ENCODE measurements around the gene PPARA.
"Not testable (repeated sequence)": the region's sequence is repeated elsewhere in the genome, so short reads cannot be mapped to it uniquely, and the experiment has no call there.

PPARA gene

DNA sequence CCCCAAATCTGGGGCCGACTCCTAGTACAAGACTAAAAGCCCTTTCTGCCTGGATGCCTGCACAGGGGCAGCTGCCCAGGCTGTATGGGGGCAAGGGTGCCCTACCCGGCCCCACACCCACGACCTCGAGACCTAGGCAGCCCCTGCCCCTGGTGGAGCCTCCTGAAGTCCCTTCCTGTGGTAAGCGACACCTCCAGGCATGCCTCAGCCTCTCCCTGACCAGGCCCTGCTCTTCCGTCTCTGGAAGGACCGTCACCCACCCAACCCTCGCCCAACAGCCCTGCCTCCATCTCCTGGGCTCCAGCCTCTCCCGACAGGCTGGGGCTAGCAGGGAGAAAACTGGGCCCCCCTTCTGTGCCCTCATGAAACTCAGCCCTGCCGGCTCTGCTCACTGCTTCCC is 22.8 kb upstream of the PPARA start:
- no peak for DNase-seq (ENCODE audit: low spot score)

DNA sequence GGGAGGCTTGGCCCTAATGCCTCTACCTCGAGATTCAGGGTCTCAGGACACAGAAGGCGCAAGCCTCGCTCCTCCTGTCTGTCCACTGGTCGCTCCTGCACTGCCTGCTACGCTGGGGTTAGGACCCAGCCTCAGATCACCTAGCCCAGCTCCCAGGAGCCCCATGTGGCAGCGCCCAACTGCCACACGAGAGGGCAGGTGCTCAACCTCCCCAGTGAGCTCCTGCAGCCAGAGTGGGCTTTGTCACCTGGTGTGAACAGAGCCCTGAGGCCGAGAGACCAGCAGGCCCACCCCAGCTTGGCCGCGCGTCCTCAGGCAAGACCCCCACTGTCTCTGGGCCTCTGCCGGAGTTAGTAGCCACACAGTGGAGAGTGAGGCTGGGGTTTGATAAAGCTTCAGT is 21.7 kb upstream of the PPARA start:
- DNase-seq (ENCODE audit: low spot score): no peak

DNA sequence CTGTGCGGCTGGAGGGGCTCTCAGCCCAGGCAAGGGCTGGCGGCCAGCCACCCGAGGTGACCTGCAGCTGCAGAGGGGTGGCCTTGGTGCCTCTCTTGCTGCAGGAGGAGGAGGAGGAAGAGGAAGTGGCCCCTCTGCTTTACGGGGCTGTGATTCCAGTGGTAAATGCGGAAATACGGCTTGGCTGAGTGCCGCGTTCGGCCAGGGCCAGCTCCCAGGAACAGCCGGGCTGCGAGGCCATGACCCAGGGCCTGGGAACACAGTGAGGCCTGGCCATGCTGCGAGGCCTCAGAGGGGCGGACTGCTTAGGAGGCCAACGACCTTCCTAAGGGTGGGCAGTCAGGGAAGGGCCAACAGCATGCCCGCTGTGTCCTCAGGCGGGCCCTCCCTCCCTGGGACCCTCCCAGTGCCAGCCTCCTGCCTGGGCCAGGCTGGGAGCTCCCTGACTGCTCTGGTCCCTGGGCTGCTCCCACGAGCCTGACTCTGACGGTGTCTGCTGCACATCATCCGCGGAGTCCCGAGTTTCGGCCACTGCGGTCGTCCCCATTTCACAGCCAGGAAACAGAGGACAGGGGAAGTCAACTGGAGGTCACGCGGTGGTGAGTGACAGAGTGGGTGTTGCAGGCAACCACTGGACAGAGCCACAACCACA is 20.8 kb upstream of the PPARA start:
- no peak for DNase-seq (ENCODE audit: low spot score)

DNA sequence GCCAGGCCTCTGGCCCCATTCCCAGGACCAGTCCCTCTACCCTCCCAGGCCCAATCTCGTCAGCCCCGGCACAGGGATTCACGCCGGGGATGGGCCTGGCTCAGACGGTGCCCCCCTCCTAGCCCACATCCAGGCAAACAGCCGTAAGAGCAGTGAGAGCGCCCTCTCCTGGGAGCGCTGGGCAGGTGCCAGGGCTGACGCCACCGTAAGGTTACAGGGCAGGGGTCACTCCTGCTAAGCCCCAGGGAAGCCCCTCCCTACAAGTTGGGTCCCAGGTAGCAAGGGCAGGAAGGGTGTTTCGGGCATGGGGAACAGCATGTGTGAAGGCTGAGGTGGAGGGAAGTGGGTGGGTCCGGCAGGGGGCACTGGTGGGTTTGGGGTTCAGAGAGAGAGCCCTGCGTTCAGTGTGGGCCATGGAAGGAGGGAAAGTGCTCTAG is 19.2 kb upstream of the PPARA start:
- no peak for DNase-seq (ENCODE audit: low spot score)

DNA sequence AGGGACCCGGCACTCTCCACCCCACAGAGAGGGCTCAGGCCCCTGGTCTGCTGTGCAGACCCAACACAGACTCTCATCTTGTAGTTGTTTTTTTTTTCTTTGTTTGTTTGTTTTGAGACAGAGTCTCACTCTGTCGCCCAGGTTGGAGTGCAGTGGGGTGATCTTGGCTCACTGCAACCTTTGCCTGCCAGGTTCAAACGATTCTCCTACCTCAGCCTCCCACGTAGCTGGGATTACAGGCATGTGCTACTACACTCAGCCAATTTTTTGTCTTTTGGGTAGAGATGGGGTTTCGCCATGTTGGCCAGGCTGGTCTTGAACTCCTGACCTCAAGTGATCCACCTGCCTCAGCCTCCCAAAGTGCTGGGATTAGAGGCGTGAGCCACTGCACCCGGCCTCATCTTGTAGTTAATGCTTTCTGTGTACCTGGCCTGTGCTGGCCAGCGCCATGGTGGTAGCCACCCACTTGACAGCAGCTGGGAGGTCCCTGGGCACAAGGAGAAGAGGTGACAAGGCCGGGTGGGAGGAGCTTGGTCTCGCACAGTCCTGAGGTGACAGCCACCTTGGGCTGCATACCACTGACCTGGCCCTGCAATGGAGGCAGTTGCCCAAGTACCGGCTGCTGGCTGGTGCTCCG is 18.0 kb upstream of the PPARA start:
- not testable (repeated sequence) for DNase-seq (ENCODE audit: low spot score)

DNA sequence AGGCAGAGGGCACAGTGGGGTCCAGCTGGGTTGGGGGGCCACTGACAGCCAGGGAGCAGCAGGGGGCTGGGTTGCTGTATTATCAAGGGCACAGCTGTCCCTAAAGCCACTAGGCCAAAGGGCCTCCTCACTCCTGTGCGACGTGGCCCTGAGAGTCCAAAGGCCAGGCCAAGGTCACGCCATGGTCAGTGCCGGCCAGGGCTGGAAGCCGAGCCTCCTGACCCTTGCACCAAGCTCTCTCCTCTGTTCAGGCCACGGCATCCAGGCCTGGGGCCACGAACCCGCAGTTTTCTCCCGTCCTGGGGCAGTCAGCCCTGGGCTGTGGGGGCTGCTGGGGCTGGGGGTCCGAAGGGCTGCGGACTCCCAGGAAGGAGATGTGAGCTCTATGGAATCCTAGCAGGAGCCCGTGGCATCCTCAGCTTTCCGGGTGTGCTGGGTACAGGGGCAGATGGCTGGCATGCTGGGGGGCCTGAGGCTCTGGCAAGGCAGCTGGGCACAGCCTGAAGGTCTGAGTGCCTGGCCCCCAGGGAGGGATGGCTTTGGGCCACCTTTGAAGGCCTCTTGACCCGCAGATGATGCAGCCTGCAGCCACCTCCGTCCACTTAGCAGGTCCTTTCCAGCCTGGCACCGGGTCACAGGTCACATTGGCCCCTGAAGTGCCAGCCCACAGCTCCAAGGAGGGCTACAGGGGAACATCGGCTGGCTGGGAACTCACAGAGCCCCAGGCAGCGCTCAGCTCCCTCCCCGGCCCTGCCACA is 17.3 kb upstream of the PPARA start:
- DNase-seq (ENCODE audit: low spot score): no peak

DNA sequence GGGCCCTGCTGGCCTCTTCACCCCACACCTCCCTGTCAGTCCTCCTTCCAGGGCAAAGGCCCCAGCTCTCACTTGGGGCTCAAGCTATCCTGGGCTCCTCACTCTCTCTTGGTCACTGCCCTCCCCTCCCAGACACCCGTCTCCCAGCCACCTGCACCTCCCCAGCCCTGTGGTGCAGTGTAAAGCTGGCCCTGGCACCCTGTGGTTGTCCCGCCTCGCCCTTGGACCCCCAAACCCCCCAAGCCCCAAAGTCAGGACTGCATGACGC is 16.8 kb upstream of the PPARA start:
- no peak for DNase-seq (ENCODE audit: low spot score)

DNA sequence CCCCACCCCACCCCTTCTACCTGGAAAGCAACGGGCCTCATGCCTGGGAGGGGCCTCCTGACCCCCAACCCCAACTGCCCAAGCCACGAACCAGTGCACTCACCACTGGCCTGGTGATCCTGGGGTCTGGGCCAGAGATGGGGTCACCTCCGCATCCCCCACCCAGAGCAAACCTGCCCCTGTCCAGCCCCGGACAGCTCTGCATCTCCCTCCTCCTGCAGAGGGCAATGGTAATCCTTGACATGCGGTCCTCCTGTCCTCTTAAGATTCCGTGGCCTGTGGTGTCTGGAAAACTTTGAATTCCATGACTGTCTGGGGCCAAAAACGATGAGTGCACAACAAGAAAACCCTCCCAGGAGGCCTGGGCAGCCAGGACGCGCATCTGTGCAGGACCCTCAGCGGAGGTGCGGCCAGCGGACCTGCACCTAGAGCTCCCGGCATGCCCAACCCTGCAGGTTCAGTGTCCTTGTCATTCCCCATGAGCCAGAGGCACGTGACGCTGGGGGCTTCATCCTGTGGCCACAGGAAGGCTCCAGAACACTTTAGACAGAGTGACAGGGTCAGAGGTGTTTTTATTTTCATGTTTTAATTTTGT is 16.1 kb upstream of the PPARA start:
- no peak for DNase-seq (ENCODE audit: low spot score)

DNA sequence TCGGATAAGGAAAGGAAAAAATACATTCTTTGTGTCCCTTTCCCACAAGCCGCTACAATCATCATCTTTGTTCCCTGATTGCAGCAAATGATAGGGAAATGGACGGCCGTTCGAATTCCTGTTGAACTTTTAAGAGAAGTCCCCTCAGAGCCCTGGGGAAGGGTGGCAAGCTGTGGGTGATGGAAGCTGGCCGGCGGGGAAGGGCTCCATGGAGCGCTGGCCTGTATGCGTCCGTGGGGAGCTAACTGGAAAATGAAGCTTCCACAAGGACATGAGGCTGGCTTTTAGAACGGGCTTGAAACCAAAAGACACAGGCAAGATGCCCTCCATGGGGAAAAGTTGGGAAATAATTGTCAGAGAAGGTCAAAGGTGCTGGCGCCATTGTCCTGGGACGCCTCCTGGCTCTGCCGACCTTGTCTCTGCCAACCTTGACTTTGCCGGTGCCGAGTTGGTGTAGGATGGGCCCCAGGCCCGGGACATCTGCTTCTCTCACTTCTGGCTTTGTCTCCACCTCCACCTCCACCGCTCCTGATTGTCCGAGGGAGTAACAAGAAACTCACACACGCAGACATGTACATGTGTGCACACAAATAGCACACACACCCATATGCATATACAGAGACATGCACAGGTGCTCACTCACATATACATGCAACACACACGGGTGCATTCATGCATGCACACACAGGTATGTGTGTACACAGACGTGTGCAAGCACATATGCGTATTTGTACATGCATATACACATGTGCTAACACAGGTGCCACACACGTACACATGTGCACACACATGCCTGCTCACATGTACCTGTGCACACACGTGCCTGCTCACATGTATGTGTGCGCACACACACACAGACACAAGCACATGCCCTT is 14.5 kb upstream of the PPARA start:
- DNase-seq (ENCODE audit: low spot score): no peak

DNA sequence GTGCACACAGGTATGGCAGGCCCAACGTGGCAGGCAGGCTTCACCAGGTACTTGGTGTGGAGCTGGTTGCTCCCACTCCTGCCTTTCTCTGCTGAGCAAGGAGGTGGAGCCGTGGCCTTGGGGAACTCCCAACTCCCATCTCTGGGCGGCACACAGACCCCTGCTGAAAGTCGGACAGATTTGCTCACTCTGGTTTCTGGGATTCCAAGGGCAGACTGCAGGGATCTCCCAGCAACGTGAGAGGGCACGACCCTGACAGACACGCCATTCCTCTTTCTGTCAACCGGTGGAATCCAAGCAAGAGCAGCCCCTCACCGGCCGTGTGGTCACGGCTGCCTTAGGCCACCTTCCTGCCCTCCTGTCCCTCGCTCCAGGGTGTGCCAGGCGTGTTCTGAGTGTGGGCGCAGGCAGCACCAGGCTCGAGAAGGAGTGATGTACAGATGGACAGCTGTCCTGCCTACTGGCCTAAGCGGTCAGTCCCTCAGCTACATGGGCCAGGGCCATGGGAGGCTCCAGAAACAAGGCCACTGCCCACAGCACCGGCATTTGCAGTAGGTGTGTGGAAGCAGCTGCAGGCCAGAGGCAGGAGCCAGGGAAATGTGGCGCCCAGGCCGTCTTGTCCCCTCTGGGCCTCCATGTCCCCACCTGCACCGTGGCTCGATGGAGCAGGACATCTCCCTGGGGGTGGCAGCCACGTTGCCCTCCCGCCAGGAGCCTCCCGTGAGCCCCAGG is 13.7 kb upstream of the PPARA start:
- DNase-seq (ENCODE audit: low spot score): no peak

DNA sequence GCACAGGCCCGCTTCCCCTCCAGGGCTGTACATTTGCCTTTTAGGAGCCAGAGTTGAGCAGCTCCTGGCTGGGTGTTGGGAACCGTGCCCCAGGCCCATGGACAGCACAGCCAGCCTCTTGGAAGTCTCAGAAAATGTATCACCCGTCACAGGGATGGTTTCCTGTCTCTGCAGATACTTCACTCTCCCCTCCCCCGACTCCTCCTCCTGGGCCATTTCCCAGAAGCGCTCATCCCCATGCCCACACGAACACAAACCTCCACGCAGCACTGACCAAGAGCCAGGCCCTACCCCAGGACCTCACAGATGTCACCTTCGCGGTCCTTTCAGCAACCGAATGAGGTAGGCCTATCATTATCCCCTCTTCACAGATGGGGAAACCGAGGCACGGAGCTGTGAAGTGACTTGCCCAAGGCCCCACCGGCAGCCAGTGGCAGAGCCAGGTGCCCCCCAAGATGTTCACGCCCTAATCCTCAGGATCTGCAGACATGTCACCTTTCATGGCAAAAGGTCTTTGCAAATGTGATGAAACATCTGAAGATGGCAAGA is 13.0 kb upstream of the PPARA start:
- DNase-seq (ENCODE audit: low spot score): no peak

DNA sequence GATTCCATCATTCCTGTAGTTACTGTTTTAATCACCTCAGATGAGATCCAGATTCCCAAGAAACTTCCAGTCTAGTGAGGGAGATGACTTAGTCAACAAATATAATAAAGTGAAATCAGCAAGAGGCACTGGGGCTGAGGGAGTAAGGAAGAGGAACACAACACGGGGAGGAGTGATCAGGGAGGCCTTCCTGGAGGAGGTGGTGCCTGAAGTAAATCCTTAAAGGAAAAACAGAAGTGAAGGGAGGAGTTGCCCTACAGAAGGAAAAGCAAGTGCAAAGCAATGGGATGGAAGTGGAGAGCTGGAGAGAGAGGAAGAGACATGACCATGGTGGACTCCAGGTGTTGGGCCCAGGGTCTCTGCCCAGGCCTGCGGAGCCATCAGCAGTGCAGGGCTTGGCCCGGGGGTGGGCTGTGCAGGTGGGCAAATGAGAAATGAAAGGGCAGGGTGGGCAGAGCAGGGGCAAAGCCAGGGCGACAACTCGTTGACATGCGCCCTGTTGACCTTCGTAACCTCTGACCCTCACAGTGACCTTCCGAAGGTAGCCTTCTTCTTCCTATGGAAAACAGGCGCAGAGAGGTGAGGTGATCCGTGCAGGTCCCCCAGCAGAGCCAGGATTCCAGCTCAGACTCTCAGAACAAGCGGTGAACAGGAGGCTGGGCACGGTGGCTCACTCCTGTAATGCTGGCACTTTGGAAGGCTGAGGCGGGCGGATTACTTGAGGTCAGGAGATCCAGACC is 12.1 kb upstream of the PPARA start:
- DNase-seq (ENCODE audit: low spot score): no peak

DNA sequence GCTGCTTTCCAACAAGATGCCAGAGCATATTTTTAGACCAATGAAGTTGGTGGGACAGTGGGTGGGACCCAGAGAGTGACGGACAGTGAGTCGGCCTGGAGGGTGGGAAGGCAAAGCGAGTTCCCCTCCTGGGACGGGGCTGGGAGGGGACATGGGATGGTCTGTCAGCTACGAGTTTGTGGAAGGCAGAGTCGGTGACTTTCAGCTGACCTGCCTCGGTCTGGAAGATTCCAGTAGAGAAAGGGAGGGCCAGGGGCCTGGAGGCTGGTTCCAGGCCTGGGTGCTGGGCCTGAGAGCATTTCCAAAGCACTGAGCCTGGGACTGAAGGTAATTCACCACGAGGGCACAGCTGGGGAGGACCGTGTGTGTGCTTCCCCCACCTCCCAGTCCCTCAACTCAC is 10.9 kb upstream of the PPARA start:
- not testable (repeated sequence) for DNase-seq (ENCODE audit: low spot score)

DNA sequence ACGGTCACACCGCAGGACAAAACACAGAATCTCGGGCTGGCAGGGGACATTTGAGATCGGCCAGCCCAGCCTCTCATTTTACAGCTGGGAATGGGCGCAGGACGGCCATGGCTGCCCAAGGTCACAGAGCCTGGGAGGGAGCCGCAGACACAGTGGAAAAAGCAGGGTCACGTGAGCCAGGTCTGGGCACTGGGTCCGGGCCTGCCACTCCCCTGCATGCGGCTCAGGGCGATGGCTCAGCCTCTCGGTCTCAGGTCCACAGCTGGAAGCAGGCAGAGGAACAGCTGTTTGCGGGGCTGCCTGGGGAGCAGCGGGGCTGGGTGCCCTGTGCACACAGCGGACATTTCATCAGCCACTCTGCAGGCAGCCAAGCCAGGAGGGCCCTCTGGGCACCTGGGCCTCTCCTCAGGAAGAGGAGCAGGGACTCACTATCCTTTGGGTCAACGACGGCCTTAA is 10.4 kb upstream of the PPARA start:
- DNase-seq (ENCODE audit: low spot score): no peak

DNA sequence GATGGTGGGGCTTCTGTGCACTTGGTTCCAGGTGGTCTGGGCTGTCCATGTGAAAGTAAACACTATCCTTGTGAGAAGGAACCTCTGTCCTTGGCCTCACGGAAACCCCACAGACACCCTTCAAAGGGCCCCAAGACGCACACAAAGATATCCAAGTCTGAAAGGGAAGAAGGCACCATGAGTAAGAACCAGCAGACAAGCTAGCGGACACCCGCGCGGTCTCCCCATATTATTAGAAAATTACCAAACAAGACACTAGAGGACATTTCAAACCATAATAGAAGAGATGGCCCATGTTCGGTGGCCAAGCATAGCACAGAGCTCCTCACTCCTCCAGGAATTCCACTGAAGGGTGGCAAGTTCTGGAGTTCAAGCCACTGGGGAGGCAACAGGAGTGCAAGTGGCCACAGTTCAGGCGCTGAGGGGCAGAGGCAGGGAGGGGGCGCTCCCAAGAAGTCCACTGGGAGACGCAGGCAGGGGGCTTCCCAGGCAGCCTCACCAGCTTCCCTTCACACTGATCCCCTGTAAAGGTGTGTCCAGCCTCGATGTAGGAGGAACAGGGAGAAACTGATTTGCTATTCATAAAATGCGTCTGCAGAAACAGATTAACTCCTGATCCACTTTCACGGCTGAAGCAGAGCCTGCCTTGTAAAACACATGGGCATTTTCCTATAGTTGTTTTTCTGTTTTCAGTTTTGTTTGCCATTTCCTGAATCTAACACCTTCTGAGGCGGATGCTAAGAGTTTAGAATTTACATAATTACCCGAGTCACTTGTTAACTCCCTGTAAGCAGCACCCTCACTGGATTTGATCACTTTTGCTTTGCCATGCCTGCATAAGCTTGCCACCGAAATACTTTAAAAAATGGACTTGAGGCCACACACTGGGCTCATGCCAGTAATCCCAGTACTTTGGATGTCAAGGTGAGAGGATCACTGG is 9.1 kb upstream of the PPARA start:
- DNase-seq (ENCODE audit: low spot score): no peak

DNA sequence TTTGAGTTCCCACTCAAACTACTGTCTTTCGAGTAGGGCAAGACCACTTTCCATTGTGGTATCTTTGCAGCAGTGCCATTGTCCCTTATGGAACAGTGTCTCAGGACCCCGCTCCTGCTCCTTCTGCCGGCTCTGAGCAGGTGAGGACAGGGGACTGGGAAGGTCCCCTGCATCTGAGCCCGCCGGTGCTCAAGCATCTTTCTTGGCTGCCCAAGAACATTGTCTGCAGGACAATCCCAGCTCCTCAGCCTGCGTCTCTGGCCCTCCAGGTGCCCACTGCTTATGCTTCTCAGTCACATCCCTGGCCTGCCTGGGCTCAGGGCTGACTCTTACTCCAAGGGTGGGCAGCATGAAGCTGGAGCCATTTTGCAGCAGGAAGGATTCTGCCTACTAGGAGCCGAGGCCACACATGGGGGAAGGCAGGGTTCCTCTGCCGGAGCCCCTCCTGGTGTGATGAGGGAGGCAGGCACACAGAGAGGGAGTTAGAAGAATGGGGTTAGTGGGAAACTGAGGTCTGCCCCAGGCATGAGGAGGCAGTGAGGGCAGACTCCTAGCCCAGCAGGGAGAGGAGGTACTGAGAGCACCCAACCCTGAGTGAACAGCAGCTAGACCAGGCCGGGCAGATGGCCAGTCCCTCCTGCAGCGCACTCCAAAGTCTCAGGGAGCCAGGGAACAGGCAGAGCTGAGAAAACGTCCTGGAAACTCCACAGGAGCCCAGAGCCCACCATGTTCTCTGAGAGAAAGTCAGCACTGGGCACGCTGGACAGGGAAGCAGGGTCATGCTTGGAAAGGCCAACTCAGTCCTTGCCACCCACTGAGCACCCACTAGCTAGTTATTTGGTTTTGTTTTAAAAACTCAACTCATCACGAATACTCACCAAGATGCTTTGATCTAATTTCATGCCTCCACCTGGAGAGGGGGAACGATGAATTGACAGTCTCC is 7.5 kb upstream of the PPARA start:
- DNase-seq (ENCODE audit: low spot score): no peak

DNA sequence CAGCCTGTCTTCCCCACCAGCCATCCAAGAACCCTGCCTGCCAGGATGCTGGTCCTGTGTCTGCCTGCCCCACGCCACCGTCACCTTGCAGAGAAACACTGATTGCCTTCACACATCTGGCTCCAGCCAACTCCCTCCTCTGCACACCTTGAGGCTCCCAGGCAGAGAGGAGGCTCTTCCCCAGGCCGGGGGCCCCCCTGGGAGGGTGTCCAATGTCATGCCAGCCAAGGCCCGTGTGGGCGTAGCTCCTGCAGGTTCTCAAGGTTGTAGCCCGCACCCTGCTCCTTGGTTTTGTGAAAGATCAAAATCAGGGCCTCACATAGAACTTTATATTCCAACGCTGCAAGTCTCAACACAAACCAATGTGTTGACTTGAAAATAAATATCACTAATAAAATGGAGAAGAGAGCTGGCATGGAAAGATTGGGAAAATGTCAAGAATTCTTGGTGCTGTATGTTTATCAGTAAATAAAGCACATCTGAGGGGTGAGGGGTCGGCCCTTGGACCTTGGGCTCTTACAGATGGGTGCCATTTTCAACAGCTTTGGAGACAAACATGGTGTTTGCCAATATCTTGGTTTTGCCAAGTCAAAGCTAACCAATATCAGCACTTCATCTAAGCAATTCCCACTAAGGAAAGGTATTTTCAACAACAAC is 6.7 kb upstream of the PPARA start:
- no peak for DNase-seq (ENCODE audit: low spot score)
